ENCODE measurements around the gene LSS. TPM values are rescaled to one million over a fixed set of nuclear protein-coding genes. Genes with fewer than 3 reads are reported as not detected.
A peak's percentile ranks its signal among the peaks of the same experiment; 100 is the strongest.

Gene LSS
- total and polyA plus RNA-seq, 10 of the 15 experiments (the other 5 are each of a cell fraction or from before 2014, with no cell fraction given), result 2.9 to 82.4 (median 27.5) TPM

DNA sequence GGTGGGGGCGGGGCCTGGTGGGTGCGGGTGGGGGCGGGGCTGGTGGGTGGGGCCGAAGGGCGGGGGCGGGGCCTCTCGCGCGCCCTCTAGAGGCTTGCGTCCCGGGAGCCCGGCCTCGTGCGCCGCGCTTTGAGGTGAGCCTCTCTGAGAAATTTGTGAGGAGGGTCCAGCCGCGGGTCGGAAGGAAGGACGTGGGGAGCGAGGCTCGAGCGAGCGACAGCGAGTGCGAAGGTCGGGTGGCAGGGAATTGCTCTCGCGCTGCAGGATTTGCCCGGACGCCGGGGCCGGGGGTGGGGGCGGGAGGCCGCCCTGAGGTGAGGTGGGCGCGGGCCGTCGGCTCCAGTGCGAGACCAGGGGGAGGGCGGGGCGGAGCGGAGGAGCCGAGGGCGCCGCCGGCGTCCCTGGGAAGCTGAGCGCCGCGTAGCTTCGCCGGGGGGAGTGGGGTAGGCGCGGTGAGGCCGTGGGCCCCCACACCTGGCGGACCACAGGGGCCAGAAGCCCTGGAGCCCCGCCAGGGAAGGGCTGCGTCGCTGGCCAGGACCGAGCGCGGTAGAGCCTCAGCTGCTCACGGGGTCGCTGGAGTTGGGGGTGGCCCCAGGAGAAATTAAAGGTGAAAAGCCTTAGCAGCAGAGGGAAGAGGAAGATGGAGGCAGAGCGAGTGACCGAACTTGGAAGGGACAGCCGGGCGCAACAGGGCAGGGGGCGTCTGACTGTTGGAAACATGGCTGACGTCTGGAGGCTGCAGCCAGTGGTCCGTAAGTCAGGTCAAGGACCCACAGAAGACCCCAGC, 754 bp upstream of the LSS start (continued):
- TF ChIP-seq, protein P1, sequence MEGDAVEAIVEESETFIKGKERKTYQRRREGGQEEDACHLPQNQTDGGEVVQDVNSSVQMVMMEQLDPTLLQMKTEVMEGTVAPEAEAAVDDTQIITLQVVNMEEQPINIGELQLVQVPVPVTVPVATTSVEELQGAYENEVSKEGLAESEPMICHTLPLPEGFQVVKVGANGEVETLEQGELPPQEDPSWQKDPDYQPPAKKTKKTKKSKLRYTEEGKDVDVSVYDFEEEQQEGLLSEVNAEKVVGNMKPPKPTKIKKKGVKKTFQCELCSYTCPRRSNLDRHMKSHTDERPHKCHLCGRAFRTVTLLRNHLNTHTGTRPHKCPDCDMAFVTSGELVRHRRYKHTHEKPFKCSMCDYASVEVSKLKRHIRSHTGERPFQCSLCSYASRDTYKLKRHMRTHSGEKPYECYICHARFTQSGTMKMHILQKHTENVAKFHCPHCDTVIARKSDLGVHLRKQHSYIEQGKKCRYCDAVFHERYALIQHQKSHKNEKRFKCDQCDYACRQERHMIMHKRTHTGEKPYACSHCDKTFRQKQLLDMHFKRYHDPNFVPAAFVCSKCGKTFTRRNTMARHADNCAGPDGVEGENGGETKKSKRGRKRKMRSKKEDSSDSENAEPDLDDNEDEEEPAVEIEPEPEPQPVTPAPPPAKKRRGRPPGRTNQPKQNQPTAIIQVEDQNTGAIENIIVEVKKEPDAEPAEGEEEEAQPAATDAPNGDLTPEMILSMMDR (IDR thresholded peaks at IDR 0.05 in 2 of 3, conservative IDR thresholded peaks at IDR 0.05 in 1 of 3; ENCODE audit: control insufficient read depth in 2 of 3, extremely low read depth in 1 of 3, insufficient read depth in 1 of 3, low read depth in 3 of 3, low read length in 3 of 3), result peak; percentile 24 to 65 (median 58); a peak in 5 of 6 replicates
- 0 out of 2 replicates have a peak, but pooled peaks have one; percentile 43 for TF ChIP-seq MXI1 (IDR thresholded peaks at IDR 0.05; ENCODE audit: low read depth, low read length)
- TF ChIP-seq STAT3 (IDR thresholded peaks at IDR 0.05; ENCODE audit: low read depth, low read length), result no peak
- no peak for TF ChIP-seq SUZ12 (IDR thresholded peaks at IDR 0.05; ENCODE audit: unreplicated experiment)
- TF ChIP-seq EGR1 (IDR thresholded peaks at IDR 0.05; ENCODE audit: borderline replicate concordance in 1 of 2, low read depth in 2 of 2, low read length in 2 of 2), result peak in 1 of 2 experiments; percentile 80; a peak in 2 of 3 replicates
- TF ChIP-seq TBL1XR1 (IDR thresholded peaks at IDR 0.05; ENCODE audit: low read depth, low read length), result no peak
- no peak for TF ChIP-seq JUNB (IDR thresholded peaks at IDR 0.05)
- 0 out of 2 replicates have a peak, but pooled peaks have one; percentile 28 for TF ChIP-seq YY1 (IDR thresholded peaks at IDR 0.05; ENCODE audit: low read depth, low read length)
- TF ChIP-seq CHD2 (IDR thresholded peaks at IDR 0.05; ENCODE audit: borderline replicate concordance, low read depth, low read length), result peak; percentile 11
- TF ChIP-seq SIN3A (IDR thresholded peaks at IDR 0.05; ENCODE audit: low read depth, low read length), result peak; percentile 23; the same call in 1 of the 2 replicates
- peak in 1 of 2 experiments; percentile 1; a peak in 1 of 4 replicates for TF ChIP-seq BHLHE40 (IDR thresholded peaks at IDR 0.05; ENCODE audit: borderline replicate concordance in 1 of 2, low read depth in 2 of 2, low read length in 1 of 2)
- 0 out of 2 replicates have a peak, but pooled peaks have one; percentile 55 for TF ChIP-seq GATAD2B (conservative IDR thresholded peaks at IDR 0.05; ENCODE audit: low read depth)
- no peak for TF ChIP-seq RAD51 (IDR thresholded peaks at IDR 0.05)
- TF ChIP-seq, protein P2, sequence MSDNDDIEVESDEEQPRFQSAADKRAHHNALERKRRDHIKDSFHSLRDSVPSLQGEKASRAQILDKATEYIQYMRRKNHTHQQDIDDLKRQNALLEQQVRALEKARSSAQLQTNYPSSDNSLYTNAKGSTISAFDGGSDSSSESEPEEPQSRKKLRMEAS (IDR thresholded peaks at IDR 0.05; ENCODE audit: low read depth, low read length), result peak; percentile 37
- TF ChIP-seq NFIC (IDR thresholded peaks at IDR 0.05; ENCODE audit: low read depth, low read length), result no peak
- peak; percentile 42; the same call in 1 of the 2 replicates for TF ChIP-seq DPF2 (IDR thresholded peaks at IDR 0.05)
- TF ChIP-seq CHD1 (IDR thresholded peaks at IDR 0.05; ENCODE audit: low read depth, low read length), result no peak
- no peak for TF ChIP-seq BACH1 (IDR thresholded peaks at IDR 0.05; ENCODE audit: borderline replicate concordance)
- peak; percentile 43 for TF ChIP-seq POLR2A (IDR thresholded peaks at IDR 0.05; ENCODE audit: low read depth, low read length)
- no peak for TF ChIP-seq SREBF2 (IDR thresholded peaks at IDR 0.05; ENCODE audit: low read length)
- TF ChIP-seq, protein P3, sequence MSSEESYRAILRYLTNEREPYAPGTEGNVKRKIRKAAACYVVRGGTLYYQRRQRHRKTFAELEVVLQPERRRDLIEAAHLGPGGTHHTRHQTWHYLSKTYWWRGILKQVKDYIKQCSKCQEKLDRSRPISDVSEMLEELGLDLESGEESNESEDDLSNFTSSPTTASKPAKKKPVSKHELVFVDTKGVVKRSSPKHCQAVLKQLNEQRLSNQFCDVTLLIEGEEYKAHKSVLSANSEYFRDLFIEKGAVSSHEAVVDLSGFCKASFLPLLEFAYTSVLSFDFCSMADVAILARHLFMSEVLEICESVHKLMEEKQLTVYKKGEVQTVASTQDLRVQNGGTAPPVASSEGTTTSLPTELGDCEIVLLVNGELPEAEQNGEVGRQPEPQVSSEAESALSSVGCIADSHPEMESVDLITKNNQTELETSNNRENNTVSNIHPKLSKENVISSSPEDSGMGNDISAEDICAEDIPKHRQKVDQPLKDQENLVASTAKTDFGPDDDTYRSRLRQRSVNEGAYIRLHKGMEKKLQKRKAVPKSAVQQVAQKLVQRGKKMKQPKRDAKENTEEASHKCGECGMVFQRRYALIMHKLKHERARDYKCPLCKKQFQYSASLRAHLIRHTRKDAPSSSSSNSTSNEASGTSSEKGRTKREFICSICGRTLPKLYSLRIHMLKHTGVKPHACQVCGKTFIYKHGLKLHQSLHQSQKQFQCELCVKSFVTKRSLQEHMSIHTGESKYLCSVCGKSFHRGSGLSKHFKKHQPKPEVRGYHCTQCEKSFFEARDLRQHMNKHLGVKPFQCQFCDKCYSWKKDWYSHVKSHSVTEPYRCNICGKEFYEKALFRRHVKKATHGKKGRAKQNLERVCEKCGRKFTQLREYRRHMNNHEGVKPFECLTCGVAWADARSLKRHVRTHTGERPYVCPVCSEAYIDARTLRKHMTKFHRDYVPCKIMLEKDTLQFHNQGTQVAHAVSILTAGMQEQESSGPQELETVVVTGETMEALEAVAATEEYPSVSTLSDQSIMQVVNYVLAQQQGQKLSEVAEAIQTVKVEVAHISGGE (CRISPR knock-in tag; IDR thresholded peaks at IDR 0.05), result no peak
- no peak for TF ChIP-seq RFX5 (IDR thresholded peaks at IDR 0.05; ENCODE audit: low read depth, low read length)
- TF ChIP-seq SIX5 (IDR thresholded peaks at IDR 0.05; ENCODE audit: low read depth, low read length, severe bottlenecking), result no peak

Data from GM12878 (cell line).